ENCODE data around the gene CPNE6.

DNA sequence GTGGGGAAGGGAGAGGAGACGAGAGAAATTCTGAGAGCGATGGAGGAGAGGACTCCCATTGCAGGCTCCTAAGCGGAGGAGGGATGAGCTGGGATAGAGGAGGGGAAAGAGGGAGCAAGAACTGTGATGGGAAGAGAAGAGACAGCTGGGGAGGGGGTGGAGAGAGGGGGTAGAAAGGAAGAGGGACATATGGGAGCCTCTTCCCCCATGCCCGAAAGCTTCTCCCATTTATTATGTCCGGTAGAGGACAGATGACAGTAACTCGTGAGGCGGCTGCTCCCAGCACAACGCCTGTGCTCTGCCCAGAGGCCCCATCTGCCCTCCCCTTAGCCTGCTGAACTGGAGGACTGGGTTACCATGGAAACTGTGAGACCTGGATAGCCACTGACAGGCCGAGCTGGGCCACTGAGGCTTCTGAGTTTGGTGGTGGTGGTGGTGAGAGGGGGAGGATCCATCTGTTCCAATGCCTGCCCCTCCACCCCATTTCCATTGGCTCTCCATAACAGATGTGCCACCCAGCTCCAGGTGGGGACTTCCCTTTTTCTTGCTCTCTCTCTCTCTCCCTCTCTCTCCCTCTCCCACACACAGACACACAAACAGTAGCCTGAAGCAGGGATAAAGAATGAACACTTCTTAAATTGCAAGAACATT lies 8.3 kb downstream of the CPNE6 start:
- TF ChIP-seq, protein P1, sequence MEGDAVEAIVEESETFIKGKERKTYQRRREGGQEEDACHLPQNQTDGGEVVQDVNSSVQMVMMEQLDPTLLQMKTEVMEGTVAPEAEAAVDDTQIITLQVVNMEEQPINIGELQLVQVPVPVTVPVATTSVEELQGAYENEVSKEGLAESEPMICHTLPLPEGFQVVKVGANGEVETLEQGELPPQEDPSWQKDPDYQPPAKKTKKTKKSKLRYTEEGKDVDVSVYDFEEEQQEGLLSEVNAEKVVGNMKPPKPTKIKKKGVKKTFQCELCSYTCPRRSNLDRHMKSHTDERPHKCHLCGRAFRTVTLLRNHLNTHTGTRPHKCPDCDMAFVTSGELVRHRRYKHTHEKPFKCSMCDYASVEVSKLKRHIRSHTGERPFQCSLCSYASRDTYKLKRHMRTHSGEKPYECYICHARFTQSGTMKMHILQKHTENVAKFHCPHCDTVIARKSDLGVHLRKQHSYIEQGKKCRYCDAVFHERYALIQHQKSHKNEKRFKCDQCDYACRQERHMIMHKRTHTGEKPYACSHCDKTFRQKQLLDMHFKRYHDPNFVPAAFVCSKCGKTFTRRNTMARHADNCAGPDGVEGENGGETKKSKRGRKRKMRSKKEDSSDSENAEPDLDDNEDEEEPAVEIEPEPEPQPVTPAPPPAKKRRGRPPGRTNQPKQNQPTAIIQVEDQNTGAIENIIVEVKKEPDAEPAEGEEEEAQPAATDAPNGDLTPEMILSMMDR (IDR thresholded peaks at IDR 0.05) = no peak
- TF ChIP-seq EZH2 (IDR thresholded peaks at IDR 0.05; ENCODE audit: borderline replicate concordance, insufficient read depth, low read depth, low read length, poor library complexity, severe bottlenecking) = no peak

All from B cell (primary cell).